ENCODE results near the gene HS3ST6. TPM values are rescaled to one million over a fixed set of nuclear protein-coding genes. Genes with fewer than 3 reads are reported as not detected.
A peak's percentile ranks its signal among the peaks of the same experiment; 100 is the strongest.

The HS3ST6 gene
- total RNA-seq, 4 donors from 2014 or later: not detected

DNA sequence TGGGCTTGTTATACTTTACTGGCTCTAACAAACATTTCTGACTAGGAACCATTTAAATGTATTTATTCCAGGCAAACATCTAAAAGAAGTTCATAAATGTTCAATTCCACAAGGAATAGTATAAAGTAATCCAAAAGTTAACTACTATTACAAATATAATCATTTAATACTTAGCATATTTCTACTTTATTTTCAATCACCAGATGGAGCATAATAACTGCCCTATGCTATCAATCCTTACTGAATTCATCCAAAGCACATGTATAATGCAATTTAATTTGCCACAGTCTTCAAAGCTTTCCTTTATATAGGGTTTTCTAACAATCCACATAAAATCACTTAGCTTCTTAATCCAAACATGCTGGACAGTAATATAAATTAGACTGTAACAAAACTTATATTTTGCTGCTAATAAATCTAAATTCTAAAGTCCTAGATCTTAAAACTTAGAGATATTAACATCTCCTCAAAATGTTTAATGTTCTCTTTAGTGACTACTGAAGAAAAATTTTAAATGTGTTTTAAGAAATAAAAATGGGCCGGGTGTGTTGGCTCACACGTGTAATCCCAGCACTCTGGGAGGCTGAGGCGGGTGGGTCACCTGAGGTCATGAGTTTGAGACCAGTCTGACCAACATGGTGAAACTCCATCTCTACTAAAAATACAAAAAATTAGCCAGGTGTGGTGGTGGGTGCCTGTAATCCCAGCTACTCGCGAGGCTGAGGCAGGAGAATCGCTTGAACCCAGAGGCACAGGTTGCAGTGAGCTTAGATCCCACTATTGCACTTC, 52.1 kb downstream of the HS3ST6 start:
- Histone ChIP-seq H3K36me3 (no peaks in the 10 kb centered on the region), H3K27me3 (no peaks in the 10 kb centered on the region), H3K27ac (no peak overlapping the region), H3K9me3 (no peaks in the 10 kb centered on the region), H3K4me3 (no peak overlapping the region), H3K4me1 (peaks cover 0 to 4% (median 0%) of the 10 kb centered on the region in 4 donors)
- no peak for DNase-seq
- TF ChIP-seq CTCF (IDR thresholded peaks at IDR 0.05) (peak in 1 of 6 experiments; percentile 13), POLR2A (IDR thresholded peaks at IDR 0.05) (no peak)

DNA sequence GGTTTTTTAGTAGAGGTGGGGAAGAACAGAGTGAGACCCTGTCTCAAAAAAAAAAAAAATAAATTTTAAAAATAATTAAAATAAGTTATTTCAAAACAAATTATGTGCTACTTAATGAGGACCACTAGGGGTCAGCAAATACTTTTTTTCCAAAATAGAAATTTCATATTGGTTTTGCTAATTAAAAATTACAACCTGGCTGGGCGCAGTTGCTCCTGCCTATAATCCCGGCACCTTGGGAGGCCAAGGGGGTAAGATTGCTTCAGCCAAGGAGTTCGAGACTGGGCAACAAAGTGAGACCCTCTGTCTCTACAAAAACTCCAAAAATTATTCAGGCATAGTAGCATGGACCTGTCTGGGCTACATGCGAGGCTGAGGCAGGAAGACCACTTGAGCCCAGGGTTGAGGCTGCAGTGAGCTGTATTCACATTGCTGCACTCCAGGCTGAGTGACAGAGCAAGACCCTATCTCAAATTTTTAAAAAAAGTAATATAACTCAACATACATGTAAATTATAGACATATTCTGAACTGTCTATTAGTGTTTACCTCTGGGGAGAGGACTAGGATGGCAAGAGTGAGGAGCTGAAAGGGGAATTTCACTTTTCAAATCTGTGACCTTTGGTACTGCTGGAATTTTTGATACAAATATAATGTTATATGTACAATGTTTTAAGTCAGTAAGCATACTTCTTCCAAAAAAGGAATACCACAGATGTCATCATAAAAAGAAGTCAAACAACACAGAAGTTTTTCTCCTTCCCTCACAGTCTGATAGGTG, 54.3 kb downstream of the HS3ST6 start:
- no peaks in the 10 kb centered on the region for H3K9me3 ChIP-seq

DNA sequence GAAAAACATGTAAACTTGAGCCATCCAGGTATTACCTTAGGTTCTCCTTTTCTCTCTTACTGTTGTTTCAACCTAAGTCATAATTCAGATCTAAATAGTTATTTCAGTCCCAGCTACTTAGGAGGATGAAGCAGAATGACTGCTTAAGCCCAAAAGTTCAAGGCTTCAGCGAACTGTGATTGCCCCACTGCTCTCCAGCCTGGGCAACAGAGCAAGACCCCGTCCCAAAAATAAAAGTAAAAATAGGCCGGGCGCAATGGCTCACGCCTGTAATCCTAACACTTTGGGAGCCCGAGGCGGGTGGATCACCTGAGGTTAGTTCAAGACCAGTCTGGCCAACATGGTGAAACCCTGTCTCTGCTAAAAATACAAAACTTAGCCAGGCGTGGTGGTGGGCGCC, 55.8 kb downstream of the HS3ST6 start:
- Histone ChIP-seq H3K27ac (no peak overlapping the region), H3K4me1 (peaks cover 0 to 4% (median 0%) of the 10 kb centered on the region in 4 donors), H3K36me3 (no peaks in the 10 kb centered on the region), H3K27me3 (no peaks in the 10 kb centered on the region), H3K4me3 (no peak overlapping the region), H3K9me3 (no peaks in the 10 kb centered on the region)
- DNase-seq: no peak
- TF ChIP-seq POLR2A (IDR thresholded peaks at IDR 0.05) (no peak), CTCF (IDR thresholded peaks at IDR 0.05) (no peak)

More for the DNA sequence above, 54.3 kb downstream of the HS3ST6 start:
- no peaks in the 10 kb centered on the region for H3K27me3 ChIP-seq
- no peak overlapping the region for H3K27ac ChIP-seq
- no peak for DNase-seq
- H3K4me1 ChIP-seq: peaks cover 0 to 4% (median 0%) of the 10 kb centered on the region in 4 donors
- no peak overlapping the region for H3K4me3 ChIP-seq
- H3K36me3 ChIP-seq: no peaks in the 10 kb centered on the region
- no peak for TF ChIP-seq POLR2A (IDR thresholded peaks at IDR 0.05)
- TF ChIP-seq CTCF (IDR thresholded peaks at IDR 0.05): peak; percentile 28 to 69 (median 51)

GRCh38 chr16:1861730-1862129, 56.5 kb downstream of the HS3ST6 start:
- no peak overlapping the region for H3K4me3 ChIP-seq
- H3K4me1 ChIP-seq: peaks cover 0 to 4% (median 0%) of the 10 kb centered on the region in 4 donors
- H3K9me3 ChIP-seq: no peaks in the 10 kb centered on the region
- H3K27me3 ChIP-seq: no peaks in the 10 kb centered on the region
- DNase-seq: no peak
- H3K36me3 ChIP-seq: no peaks in the 10 kb centered on the region
- TF ChIP-seq POLR2A (IDR thresholded peaks at IDR 0.05): no peak
- TF ChIP-seq CTCF (IDR thresholded peaks at IDR 0.05): no peak
- no peak overlapping the region for H3K27ac ChIP-seq

Small RNA genes within 50 kb of the gene (small RNA-seq; reads per million reads assigned to genes)
- gene SNORA10 (0 reads per million in 2 donors), gene SNORA64 (0 reads per million in 2 donors)

Other genes starting within 250 kb of the HS3ST6 start
- gene JPT2, start 240.1 kb downstream of the HS3ST6 start, total RNA-seq: 10 to 100 TPM; 22.7 to 32.3 (median 25.0) TPM
- 100 to 1,000 TPM in 3 of 4 donors, 10 to 100 TPM in 1; 78.1 to 456 (median 193) TPM for gene MAPK8IP3, start 212.2 kb downstream of the HS3ST6 start, total RNA-seq
- 100 to 1,000 TPM in 3 of 4 donors, 10 to 100 TPM in 1; 69.3 to 150 (median 126) TPM for gene NME3, start 146.9 kb downstream of the HS3ST6 start, total RNA-seq
- gene EME2, start 145.6 kb downstream of the HS3ST6 start, total RNA-seq: 10 to 100 TPM; 54.6 to 99.9 (median 67.0) TPM
- gene MRPS34, start 145.3 kb downstream of the HS3ST6 start, total RNA-seq: 100 to 1,000 TPM in 1 of 4 donors, 10 to 100 TPM in 3; 67.6 to 114 (median 82.3) TPM
- 100 to 1,000 TPM in 2 of 4 donors, 10 to 100 TPM in 2; 76.4 to 148 (median 102) TPM for gene SPSB3, start 135.8 kb downstream of the HS3ST6 start, total RNA-seq
- 10 to 100 TPM; 47.1 to 99.9 (median 59.3) TPM for gene NUBP2, start 135.5 kb downstream of the HS3ST6 start, total RNA-seq
- under 1 TPM in 1 of 4 donors, not detected in 3; 0.35 TPM for gene IGFALS, start 124.7 kb downstream of the HS3ST6 start, total RNA-seq
- 100 to 1,000 TPM; 105 to 187 (median 155) TPM for gene HAGH, start 91.6 kb downstream of the HS3ST6 start, total RNA-seq
- 100 to 1,000 TPM; 107 to 188 (median 152) TPM for gene FAHD1, start 91.2 kb downstream of the HS3ST6 start, total RNA-seq
- not detected for gene MEIOB, start 46.3 kb downstream of the HS3ST6 start, total RNA-seq
- 10 to 100 TPM; 17.3 to 46.6 (median 38.3) TPM for gene MSRB1, start 24.8 kb upstream of the HS3ST6 start, total RNA-seq
- not detected for gene RPL3L, start 36.3 kb upstream of the HS3ST6 start, total RNA-seq
- gene NDUFB10, start 41.1 kb upstream of the HS3ST6 start, total RNA-seq: 100 to 1,000 TPM in 3 of 4 donors, 10 to 100 TPM in 1; 55.3 to 373 (median 236) TPM
- 1,000 to 10,000 TPM in 3 of 4 donors, 100 to 1,000 TPM in 1; 736 to 1,881 (median 1,543) TPM for gene RPS2, start 46.4 kb upstream of the HS3ST6 start, total RNA-seq
- gene RNF151, start 48.4 kb upstream of the HS3ST6 start, total RNA-seq: not detected
- 10 to 100 TPM; 19.8 to 50.8 (median 39.1) TPM for gene TBL3, start 53.6 kb upstream of the HS3ST6 start, total RNA-seq
- 10 to 100 TPM in 3 of 4 donors, 1 to 10 TPM in 1; 8.6 to 23.1 (median 11.3) TPM for gene NOXO1, start 63.1 kb upstream of the HS3ST6 start, total RNA-seq
- 100 to 1,000 TPM in 1 of 4 donors, 10 to 100 TPM in 3; 31.4 to 102 (median 83.1) TPM for gene GFER, start 65.8 kb upstream of the HS3ST6 start, total RNA-seq
- 1 to 10 TPM in 3 of 4 donors, not detected in 1; 1.3 to 3.9 (median 3.3) TPM for gene SYNGR3, start 71.6 kb upstream of the HS3ST6 start, total RNA-seq
- gene ZNF598, start 91.4 kb upstream of the HS3ST6 start, total RNA-seq: 10 to 100 TPM; 48.5 to 84.0 (median 51.4) TPM
- gene NPW, start 101.4 kb upstream of the HS3ST6 start, total RNA-seq: 1 to 10 TPM in 2 of 4 donors, not detected in 2; 2.8 to 9.1 TPM
- 100 to 1,000 TPM in 1 of 4 donors, 10 to 100 TPM in 3; 21.5 to 104 (median 30.2) TPM for gene NHERF2, start 108.5 kb upstream of the HS3ST6 start, total RNA-seq
- gene NTHL1, start 129.4 kb upstream of the HS3ST6 start, total RNA-seq: 10 to 100 TPM; 14.9 to 28.8 (median 19.9) TPM
- 100 to 1,000 TPM in 3 of 4 donors, 10 to 100 TPM in 1; 98.4 to 220 (median 141) TPM for gene TSC2, start 129.6 kb upstream of the HS3ST6 start, total RNA-seq
- gene PKD1, start 217.5 kb upstream of the HS3ST6 start, total RNA-seq: 100 to 1,000 TPM in 3 of 4 donors, 10 to 100 TPM in 1; 64.6 to 305 (median 188) TPM
- 10 to 100 TPM; 17.9 to 33.8 (median 24.3) TPM for gene RAB26, start 230.2 kb upstream of the HS3ST6 start, total RNA-seq
- 100 to 1,000 TPM in 1 of 4 donors, 10 to 100 TPM in 3; 51.2 to 120 (median 79.3) TPM for gene TRAF7, start 237.4 kb upstream of the HS3ST6 start, total RNA-seq

All from Peyer's patch (tissue), 4 donors.